ENCODE measurements around the gene FAM43A.
A peak's percentile ranks its signal among the peaks of the same experiment; 100 is the strongest.

Gene FAM43A, protein sequence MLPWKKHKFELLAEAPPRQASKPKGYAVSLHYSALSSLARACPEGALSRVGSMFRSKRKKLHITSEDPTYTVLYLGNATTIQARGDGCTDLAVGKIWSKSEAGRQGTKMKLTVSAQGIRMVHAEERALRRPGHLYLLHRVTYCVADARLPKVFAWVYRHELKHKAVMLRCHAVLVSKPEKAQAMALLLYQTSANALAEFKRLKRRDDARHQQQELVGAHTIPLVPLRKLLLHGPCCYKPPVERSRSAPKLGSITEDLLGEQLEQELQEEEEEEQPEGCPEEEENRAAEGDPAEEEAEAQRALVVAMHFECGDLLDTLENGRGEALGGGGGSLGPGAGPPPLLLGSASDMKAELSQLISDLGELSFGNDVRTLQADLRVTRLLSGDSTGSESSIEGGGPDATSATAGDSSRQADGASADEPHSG

GRCh38 chr3:194685718-194686413, at the start of gene FAM43A:
FAM43A (plus strand) TSS chr3:194685883; CDS start chr3:194686827, 944 bp downstream.
- peak within 1 kb of the TSS; percentile 64 for H3K27ac ChIP-seq
- in situ Hi-C loops (cut with HindIII; ENCODE audit: low pct_ligation_motif_present, low sequenced_read_pairs), result no loop called here
- H3K27me3 ChIP-seq (replicated peaks), result no peaks in the 10 kb centered on the region
- peaks cover 20% of the 10 kb centered on the region for H3K36me3 ChIP-seq (replicated peaks)
- DNase-seq, result peak; percentile 93
- H3K4me3 ChIP-seq (ENCODE audit: low read depth, low read length), result peak within 1 kb of the TSS; percentile 77
- TF ChIP-seq CTCF (IDR thresholded peaks at IDR 0.05; ENCODE audit: low read depth, low read length, missing control alignments), result peak; percentile 43

DNA sequence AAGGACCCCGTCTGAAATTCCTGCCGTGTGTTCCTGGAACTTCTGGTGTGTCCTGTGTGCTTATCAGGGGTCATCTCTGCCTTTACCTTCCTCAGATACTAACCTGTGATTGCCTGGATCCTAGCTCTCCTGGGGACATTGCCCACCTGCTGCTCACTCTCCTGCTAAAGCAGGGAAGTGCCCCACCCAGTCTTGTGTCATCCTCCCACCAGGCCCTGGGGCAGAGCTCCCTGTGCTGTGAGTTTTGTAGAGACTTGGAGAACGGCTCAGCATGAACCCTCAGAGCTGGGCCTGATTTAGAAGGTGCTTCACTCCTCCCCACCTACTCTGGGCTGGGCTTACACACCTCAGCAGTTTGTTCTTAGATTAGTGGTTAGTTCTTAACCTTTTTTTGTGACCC, 48.6 kb upstream of the FAM43A start:
- in situ Hi-C loops (cut with HindIII; ENCODE audit: low pct_ligation_motif_present, low sequenced_read_pairs), result no loop called here
- Histone ChIP-seq H3K27me3 (replicated peaks) (no peaks in the 10 kb centered on the region), H3K36me3 (replicated peaks) (peaks cover 9% of the 10 kb centered on the region), H3K27ac (no peak overlapping the region), H3K4me3 (ENCODE audit: low read depth, low read length) (no peak overlapping the region)
- TF ChIP-seq CTCF (IDR thresholded peaks at IDR 0.05; ENCODE audit: low read depth, low read length, missing control alignments), result no peak
- DNase-seq, result no peak

- no peak for DNase-seq
- H3K27me3 ChIP-seq (replicated peaks), result no peaks in the 10 kb centered on the region
- H3K4me3 ChIP-seq (ENCODE audit: low read depth, low read length), result no peak overlapping the region
- TF ChIP-seq CTCF (IDR thresholded peaks at IDR 0.05; ENCODE audit: low read depth, low read length, missing control alignments), result no peak
- no peak overlapping the region for H3K27ac ChIP-seq
- peaks cover 10% of the 10 kb centered on the region for H3K36me3 ChIP-seq (replicated peaks)
- in situ Hi-C loops (cut with HindIII; ENCODE audit: low pct_ligation_motif_present, low sequenced_read_pairs), result no loop called here
Measured at GRCh38 chr3:194637541-194638400, 47.9 kb upstream of the FAM43A start.

DNA sequence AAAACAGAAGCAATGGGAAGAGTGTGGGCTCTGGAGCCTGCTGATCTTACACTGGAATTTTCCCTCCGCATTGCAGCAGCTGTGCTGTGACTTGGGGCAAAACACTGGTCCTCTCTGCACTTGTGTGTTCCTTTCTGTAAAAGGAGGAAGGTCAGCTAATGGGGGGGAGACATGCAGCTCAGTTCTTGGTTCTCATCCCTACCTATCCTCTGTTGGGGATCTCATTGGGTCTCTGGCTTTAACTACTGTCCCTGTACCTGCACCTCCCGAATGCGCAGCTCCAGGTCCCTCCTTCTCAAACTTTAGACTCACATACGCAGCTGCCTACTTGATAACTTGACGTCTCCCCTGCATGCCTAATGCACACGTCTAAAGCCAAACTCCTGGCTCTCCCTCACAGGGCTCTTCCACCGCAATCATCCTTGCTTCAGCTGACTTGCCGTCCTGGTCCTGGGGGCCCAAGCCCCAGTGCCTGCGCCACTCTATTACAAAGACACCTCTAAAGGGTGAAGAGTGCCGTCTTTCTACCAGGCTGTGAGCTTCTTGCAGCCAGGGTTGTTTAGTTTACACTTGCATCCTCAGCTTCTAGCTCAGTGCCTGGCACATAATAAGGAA, 46.6 kb upstream of the FAM43A start:
- H3K27ac ChIP-seq, result no peak overlapping the region
- no peak overlapping the region for H3K4me3 ChIP-seq (ENCODE audit: low read depth, low read length)
- no peak for TF ChIP-seq CTCF (IDR thresholded peaks at IDR 0.05; ENCODE audit: low read depth, low read length, missing control alignments)
- in situ Hi-C loops (cut with HindIII; ENCODE audit: low pct_ligation_motif_present, low sequenced_read_pairs), result no loop called here
- no peaks in the 10 kb centered on the region for H3K27me3 ChIP-seq (replicated peaks)
- H3K36me3 ChIP-seq (replicated peaks), result peaks cover 20% of the 10 kb centered on the region
- no peak for DNase-seq

DNA sequence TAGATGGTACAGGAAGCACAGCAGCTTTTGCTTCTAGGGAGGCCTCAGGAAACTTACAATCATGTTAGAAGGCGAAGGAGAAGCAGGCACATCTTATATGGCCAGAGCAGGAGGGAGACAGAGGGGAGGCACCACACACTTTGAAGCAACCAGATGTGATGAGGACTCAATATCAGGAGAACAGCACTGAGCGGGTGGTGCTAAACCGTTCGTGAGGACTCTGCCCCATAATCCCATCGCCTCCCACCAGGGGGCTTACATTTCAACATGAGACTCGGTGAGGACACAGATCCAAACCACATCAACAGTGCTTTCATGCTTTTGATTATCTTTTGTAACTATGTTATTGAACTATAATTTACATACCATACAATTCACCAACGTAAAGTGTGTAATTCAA, 44.9 kb upstream of the FAM43A start:
- no peak overlapping the region for H3K4me3 ChIP-seq (ENCODE audit: low read depth, low read length)
- no peak for DNase-seq
- no peaks in the 10 kb centered on the region for H3K27me3 ChIP-seq (replicated peaks)
- peaks cover 28% of the 10 kb centered on the region for H3K36me3 ChIP-seq (replicated peaks)
- in situ Hi-C loops (cut with HindIII; ENCODE audit: low pct_ligation_motif_present, low sequenced_read_pairs), result no loop called here
- peak; percentile 67 for TF ChIP-seq CTCF (IDR thresholded peaks at IDR 0.05; ENCODE audit: low read depth, low read length, missing control alignments)
- peak overlapping the region; percentile 62 for H3K27ac ChIP-seq

Data from brain microvascular endothelial cell (primary cell).